ENCODE measurements around the gene ZFP36L2.

- TF ChIP-seq EZH2 (IDR thresholded peaks at IDR 0.05; ENCODE audit: borderline replicate concordance, low read length) (no peak), CTCF (conservative IDR thresholded peaks at IDR 0.05 in 1 of 2, IDR thresholded peaks at IDR 0.05 in 1 of 2; ENCODE audit: extremely low read depth in 1 of 2, insufficient read depth in 1 of 2, low read depth in 1 of 2, low read length in 2 of 2) (no peak)
These were observed 10.6 kb downstream of the ZFP36L2 start for GRCh38 chr2:43215673-43216255.
